ENCODE results near the gene ZNF543.

DNA sequence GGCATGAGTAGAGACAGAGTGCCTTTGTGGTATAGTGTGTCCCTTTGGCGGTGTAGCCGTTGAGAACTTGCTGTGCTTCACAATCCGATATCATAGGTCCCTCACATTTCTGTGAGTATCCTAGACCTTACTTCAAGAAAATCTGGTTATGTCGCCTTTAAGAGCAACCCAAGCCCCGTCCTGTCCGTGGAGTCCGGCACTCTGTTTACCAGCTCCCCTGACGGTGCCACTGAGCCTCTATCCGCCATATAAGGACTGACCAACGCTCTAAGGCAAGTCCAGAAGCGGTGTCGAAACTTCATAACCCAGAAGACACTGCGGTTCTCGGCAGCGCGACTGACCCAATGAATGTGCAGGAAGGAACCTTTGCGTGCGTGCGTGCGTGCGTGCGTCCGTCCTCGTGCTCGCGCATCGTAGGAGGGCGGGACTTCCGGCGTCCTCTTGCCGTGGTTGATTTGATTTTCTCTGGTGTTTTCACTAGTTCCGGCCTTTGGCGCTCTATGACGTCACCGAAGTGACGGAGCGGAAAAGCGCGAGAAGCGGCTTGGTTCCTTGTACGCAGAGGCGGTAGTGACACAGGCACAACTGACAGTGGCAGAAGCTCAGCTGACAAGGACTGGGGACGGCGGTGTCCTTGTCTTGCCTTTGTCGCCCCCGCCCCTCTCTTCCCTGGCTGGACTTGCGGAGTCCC is 42.9 kb downstream of the ZNF543 start, which contains the start of the genes TRAPPC2B and ZNF547:
- no peak for TF ChIP-seq EZH2 (IDR thresholded peaks at IDR 0.05)
- TF ChIP-seq, protein P1, sequence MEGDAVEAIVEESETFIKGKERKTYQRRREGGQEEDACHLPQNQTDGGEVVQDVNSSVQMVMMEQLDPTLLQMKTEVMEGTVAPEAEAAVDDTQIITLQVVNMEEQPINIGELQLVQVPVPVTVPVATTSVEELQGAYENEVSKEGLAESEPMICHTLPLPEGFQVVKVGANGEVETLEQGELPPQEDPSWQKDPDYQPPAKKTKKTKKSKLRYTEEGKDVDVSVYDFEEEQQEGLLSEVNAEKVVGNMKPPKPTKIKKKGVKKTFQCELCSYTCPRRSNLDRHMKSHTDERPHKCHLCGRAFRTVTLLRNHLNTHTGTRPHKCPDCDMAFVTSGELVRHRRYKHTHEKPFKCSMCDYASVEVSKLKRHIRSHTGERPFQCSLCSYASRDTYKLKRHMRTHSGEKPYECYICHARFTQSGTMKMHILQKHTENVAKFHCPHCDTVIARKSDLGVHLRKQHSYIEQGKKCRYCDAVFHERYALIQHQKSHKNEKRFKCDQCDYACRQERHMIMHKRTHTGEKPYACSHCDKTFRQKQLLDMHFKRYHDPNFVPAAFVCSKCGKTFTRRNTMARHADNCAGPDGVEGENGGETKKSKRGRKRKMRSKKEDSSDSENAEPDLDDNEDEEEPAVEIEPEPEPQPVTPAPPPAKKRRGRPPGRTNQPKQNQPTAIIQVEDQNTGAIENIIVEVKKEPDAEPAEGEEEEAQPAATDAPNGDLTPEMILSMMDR (IDR thresholded peaks at IDR 0.05), result no peak

All from neural progenitor cell (in vitro differentiated cells).